DND-41 (cell line): ENCODE results near the gene SLC41A1.

Experiments used
- EZH2 ChIP-seq: IDR thresholded peaks from 3 replicates; pipeline ENCODE4 v1.6.1; 2012; ENCODE audit warnings: borderline replicate concordance, low read depth, mild to moderate bottlenecking, moderate library complexity, low read length, inconsistent platforms; ENCODE audit not compliant: severe bottlenecking
- TF ChIP-seq, protein P1 (sequence below): IDR thresholded peaks from 2 replicates; pipeline ENCODE4 v1.5.1; 2012; ENCODE audit warnings: borderline replicate concordance, low read length, moderate library complexity, mild to moderate bottlenecking; ENCODE audit not compliant: poor library complexity, severe bottlenecking; ENCODE audit errors: extremely low read depth

DNA sequence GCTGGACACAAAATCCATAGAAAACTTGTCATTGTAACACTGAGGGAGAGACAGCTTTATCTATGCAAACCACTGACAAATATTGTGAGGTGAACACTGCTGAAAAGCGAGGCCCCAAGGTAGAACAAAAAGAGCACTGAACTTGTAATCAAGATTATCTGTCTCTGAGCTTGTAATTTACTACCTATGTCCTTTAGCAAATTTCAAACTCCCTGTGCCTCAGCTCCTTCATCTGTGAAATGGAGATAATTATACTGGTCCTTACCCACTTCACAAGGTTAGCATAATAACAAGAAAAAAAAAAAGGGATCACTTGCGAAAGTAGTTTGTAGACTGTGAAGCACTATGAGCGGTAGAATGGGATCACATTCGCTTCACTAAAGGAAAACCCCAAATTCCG lies 58.1 kb downstream of the SLC41A1 start:
- TF ChIP-seq, protein P1, sequence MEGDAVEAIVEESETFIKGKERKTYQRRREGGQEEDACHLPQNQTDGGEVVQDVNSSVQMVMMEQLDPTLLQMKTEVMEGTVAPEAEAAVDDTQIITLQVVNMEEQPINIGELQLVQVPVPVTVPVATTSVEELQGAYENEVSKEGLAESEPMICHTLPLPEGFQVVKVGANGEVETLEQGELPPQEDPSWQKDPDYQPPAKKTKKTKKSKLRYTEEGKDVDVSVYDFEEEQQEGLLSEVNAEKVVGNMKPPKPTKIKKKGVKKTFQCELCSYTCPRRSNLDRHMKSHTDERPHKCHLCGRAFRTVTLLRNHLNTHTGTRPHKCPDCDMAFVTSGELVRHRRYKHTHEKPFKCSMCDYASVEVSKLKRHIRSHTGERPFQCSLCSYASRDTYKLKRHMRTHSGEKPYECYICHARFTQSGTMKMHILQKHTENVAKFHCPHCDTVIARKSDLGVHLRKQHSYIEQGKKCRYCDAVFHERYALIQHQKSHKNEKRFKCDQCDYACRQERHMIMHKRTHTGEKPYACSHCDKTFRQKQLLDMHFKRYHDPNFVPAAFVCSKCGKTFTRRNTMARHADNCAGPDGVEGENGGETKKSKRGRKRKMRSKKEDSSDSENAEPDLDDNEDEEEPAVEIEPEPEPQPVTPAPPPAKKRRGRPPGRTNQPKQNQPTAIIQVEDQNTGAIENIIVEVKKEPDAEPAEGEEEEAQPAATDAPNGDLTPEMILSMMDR: no peak
- no peak for TF ChIP-seq EZH2
